NB4 (cell line): ENCODE data around the gene PDPN.

Source experiments
- MAX ChIP-seq: IDR thresholded peaks from 2 replicates; pipeline ENCODE4 v1.6.1; 2011; ENCODE audit warnings: low read depth, low read length
- MYC ChIP-seq: IDR thresholded peaks from 2 replicates; pipeline ENCODE4 v1.6.1; 2011; ENCODE audit warnings: low read depth, low read length
- POLR2A ChIP-seq: IDR thresholded peaks from 2 replicates; pipeline ENCODE4 v1.6.1; 2011; ENCODE audit warnings: mild to moderate bottlenecking; ENCODE audit not compliant: insufficient read length; ENCODE audit errors: extremely low read depth
- TF ChIP-seq, protein P1 (sequence below): IDR thresholded peaks from one replicate; pipeline ENCODE4 v1.5.1; 2012; ENCODE audit warnings: low read depth, low read length

DNA sequence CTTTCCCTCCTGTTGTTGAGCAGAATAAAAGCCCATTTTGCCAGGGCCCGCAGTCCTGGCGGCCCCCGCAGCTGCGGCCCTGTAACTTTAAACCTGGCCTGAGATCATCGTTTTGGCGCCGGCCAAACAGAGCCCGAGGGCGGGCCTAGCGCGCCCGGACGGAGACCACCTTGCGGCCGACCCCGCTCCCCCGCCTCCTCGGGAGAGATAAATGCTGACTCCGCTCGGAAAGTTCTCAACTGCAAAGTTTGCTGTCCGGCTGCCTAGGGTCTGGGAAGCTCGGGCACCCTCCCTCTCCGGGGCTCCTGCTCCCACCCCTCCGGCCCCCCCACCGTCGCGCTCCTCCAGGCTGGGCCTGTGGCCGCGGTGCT lies at the start of gene PDPN:
- TF ChIP-seq, protein P1, sequence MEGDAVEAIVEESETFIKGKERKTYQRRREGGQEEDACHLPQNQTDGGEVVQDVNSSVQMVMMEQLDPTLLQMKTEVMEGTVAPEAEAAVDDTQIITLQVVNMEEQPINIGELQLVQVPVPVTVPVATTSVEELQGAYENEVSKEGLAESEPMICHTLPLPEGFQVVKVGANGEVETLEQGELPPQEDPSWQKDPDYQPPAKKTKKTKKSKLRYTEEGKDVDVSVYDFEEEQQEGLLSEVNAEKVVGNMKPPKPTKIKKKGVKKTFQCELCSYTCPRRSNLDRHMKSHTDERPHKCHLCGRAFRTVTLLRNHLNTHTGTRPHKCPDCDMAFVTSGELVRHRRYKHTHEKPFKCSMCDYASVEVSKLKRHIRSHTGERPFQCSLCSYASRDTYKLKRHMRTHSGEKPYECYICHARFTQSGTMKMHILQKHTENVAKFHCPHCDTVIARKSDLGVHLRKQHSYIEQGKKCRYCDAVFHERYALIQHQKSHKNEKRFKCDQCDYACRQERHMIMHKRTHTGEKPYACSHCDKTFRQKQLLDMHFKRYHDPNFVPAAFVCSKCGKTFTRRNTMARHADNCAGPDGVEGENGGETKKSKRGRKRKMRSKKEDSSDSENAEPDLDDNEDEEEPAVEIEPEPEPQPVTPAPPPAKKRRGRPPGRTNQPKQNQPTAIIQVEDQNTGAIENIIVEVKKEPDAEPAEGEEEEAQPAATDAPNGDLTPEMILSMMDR = no peak
- TF ChIP-seq POLR2A = no peak
- no peak for TF ChIP-seq MAX
- TF ChIP-seq MYC = no peak
